A549 (cell line): ENCODE results near the gene PDZK1IP1. TPM values are rescaled to one million over a fixed set of nuclear protein-coding genes. Genes with fewer than 3 reads are reported as not detected.

Experiments used
- ATAC-seq, 2 experiments: fragments of 200-7000 bp in 1 of 2; fragments of >200 bp in 1 of 2; cut with Nextera tagmentation in 1 of 2; cut with Tn5 transposase in 1 of 2; 3 replicates each; pipeline versions ENCODE4 v1.8.0 to v1.9.1; 2018 to 2020; ENCODE audit warnings: mild to moderate bottlenecking in 1 of 2, moderate library complexity in 1 of 2
- CTCF ChIA-PET: fragments of 300-600 bp; sonication (Branson Sonifier 250); formaldehyde crosslinking; extraction: SDS; loops from one replicate; lab custom pipeline; 2021; ENCODE audit warnings: antibody characterized with exemption, inconsistent platforms; lab: Yijun Ruan, JAX
- POLR2A ChIA-PET: fragments of 350-600 bp; formaldehyde crosslinking; extraction: SDS; loops from one replicate; lab custom pipeline; 2021; ENCODE audit warnings: antibody characterized with exemption, inconsistent platforms; lab: Yijun Ruan, JAX
- DNase-seq, 2 experiments: peaks; one replicate each; pipeline versions ENCODE4 v3.0.0 to v3.0.0-alpha.2; 2011 to 2016; ENCODE audit warnings: low read depth in 1 of 2, low spot score in 1 of 2
- FAIRE-seq: peaks from 2 replicates; lab custom pipeline; 2011; peaks lifted over from hg19 to GRCh38; lab: Jason Lieb, UNC
- H3K27ac ChIP-seq, 2 experiments: fragments of >200 bp; sonication (Bioruptor Twin); formaldehyde crosslinking; 3 replicates each; pipeline ENCODE4 v1.5.1; 2016 to 2017
- H3K4me1 ChIP-seq: fragments of >200 bp; sonication (Bioruptor Twin); formaldehyde crosslinking; 3 replicates; pipeline ENCODE4 v1.6.1; 2016
- H3K4me2 ChIP-seq: fragments of >200 bp; sonication (Bioruptor Twin); formaldehyde crosslinking; 3 replicates; pipeline ENCODE4 v1.6.1; 2016
- H3K4me3 ChIP-seq: fragments of >200 bp; sonication (Bioruptor Twin); formaldehyde crosslinking; 3 replicates; pipeline ENCODE4 v1.5.1; 2016
- H3K9me3 ChIP-seq: fragments of >200 bp; sonication (Bioruptor Twin); formaldehyde crosslinking; 3 replicates; pipeline ENCODE4 v1.6.1; 2016
- ATOH8 ChIP-seq: fragments of 250-450 bp; sonication (Bioruptor Pico); IDR thresholded peaks from 2 replicates; pipeline ENCODE4 v1.5.0; 2020; ENCODE audit warnings: low read depth, mild to moderate bottlenecking, moderate library complexity
- BHLHE40 ChIP-seq: IDR thresholded peaks from 2 replicates; pipeline ENCODE4 v1.6.1; 2012; ENCODE audit warnings: low read depth, low read length, inconsistent platforms
- CHD4 ChIP-seq: fragments of 200-600 bp; sonication (generic); IDR thresholded peaks from 2 replicates; pipeline ENCODE4 v1.6.1; 2016; ENCODE audit warnings: antibody characterized with exemption, mild to moderate bottlenecking, borderline replicate concordance
- EHF ChIP-seq: fragments of 250-450 bp; sonication (Bioruptor Pico); IDR thresholded peaks from 2 replicates; pipeline ENCODE4 v1.5.0; 2020; ENCODE audit warnings: mild to moderate bottlenecking
- ESRRA ChIP-seq: fragments of 150-350 bp; IDR thresholded peaks from 2 replicates; pipeline ENCODE4 v1.6.1; 2014; ENCODE audit warnings: mild to moderate bottlenecking, low read length, borderline replicate concordance
- FOSL2 ChIP-seq, 2 experiments: fragments of 450-650 bp in 1 of 2; fragments of >200 bp in 1 of 2; sonication (Bioruptor Twin) in 1 of 2; formaldehyde crosslinking; IDR thresholded peaks; 2 replicates each; pipeline versions ENCODE4 v1.5.0 to v1.6.1; 2016 to 2020; ENCODE audit warnings: mild to moderate bottlenecking in 1 of 2, moderate library complexity in 1 of 2
- FOXS1 ChIP-seq: fragments of 250-450 bp; sonication (Bioruptor Pico); IDR thresholded peaks from 2 replicates; pipeline ENCODE4 v1.5.0; 2020; ENCODE audit warnings: mild to moderate bottlenecking, moderate library complexity
- GATA3 ChIP-seq: IDR thresholded peaks from 2 replicates; pipeline ENCODE4 v1.6.1; 2012; ENCODE audit warnings: borderline replicate concordance
- HMGXB4 ChIP-seq: fragments of 250-450 bp; sonication (Bioruptor Pico); IDR thresholded peaks from 2 replicates; pipeline ENCODE4 v1.5.0; 2021; ENCODE audit warnings: mild to moderate bottlenecking, moderate library complexity, borderline replicate concordance
- HOXA7 ChIP-seq: fragments of 250-450 bp; sonication (Bioruptor Pico); IDR thresholded peaks from 2 replicates; pipeline ENCODE4 v1.5.0; 2020; ENCODE audit warnings: mild to moderate bottlenecking, moderate library complexity
- HOXB13 ChIP-seq: fragments of 250-450 bp; sonication (Bioruptor Pico); IDR thresholded peaks from 2 replicates; pipeline ENCODE4 v1.5.0; 2020; ENCODE audit warnings: low read depth, mild to moderate bottlenecking, moderate library complexity
- JUN ChIP-seq, 2 experiments: fragments of >200 bp; sonication (Bioruptor Twin); formaldehyde crosslinking; IDR thresholded peaks; 2 replicates in 1 of 2; 3 replicates in 1 of 2; pipeline ENCODE4 v1.6.1; 2016 to 2017
- KDM1A ChIP-seq: fragments of 200-600 bp; sonication (generic); IDR thresholded peaks from 2 replicates; pipeline ENCODE4 v1.6.1; 2016; ENCODE audit warnings: low read depth, mild to moderate bottlenecking
- KDM5A ChIP-seq: fragments of 200-600 bp; sonication (generic); IDR thresholded peaks from 2 replicates; pipeline ENCODE4 v1.6.1; 2016; ENCODE audit warnings: antibody characterized with exemption, mild to moderate bottlenecking
- MAFK ChIP-seq: fragments of 450-650 bp; IDR thresholded peaks from 2 replicates; pipeline ENCODE4 v1.6.1; 2014; ENCODE audit not compliant: partially characterized antibody
- MAX ChIP-seq: IDR thresholded peaks from 2 replicates; pipeline ENCODE4 v1.6.1; 2012
- MAZ ChIP-seq: fragments of 150-350 bp; IDR thresholded peaks from 2 replicates; pipeline ENCODE4 v1.6.1; 2014; ENCODE audit warnings: antibody characterized with exemption, low read depth, low read length, borderline replicate concordance
- NFE2L2 ChIP-seq: fragments of 150-350 bp; conservative IDR thresholded peaks from 2 replicates; pipeline ENCODE4 v1.6.1; 2014; ENCODE audit warnings: low read length
- NPAS2 ChIP-seq: fragments of 250-450 bp; sonication (Bioruptor Pico); IDR thresholded peaks from 2 replicates; pipeline ENCODE4 v1.8.0; 2022; ENCODE audit warnings: mild to moderate bottlenecking, moderate library complexity, borderline replicate concordance
- NR3C1 ChIP-seq: fragments of >200 bp; sonication (Bioruptor Twin); formaldehyde crosslinking; IDR thresholded peaks from 3 replicates; pipeline ENCODE4 v1.6.1; 2017
- RAD21 ChIP-seq, 2 experiments: fragments of >200 bp in 1 of 2; sonication (Bioruptor Twin) in 1 of 2; formaldehyde crosslinking in 1 of 2; IDR thresholded peaks in 1 of 2; conservative IDR thresholded peaks in 1 of 2; 2 replicates in 1 of 2; 3 replicates in 1 of 2; pipeline ENCODE4 v1.6.1; 2012 to 2018; ENCODE audit warnings: inconsistent platforms in 1 of 2
- RNF2 ChIP-seq: fragments of 200-600 bp; sonication (generic); IDR thresholded peaks from 2 replicates; pipeline ENCODE4 v1.6.1; 2016; ENCODE audit warnings: low read depth, mild to moderate bottlenecking, antibody characterized with exemption, moderate library complexity, borderline replicate concordance
- SMC3 ChIP-seq: fragments of >200 bp; sonication (Bioruptor Twin); formaldehyde crosslinking; IDR thresholded peaks from 3 replicates; pipeline ENCODE4 v1.6.1; 2018; ENCODE audit warnings: inconsistent platforms
- TFCP2L1 ChIP-seq: fragments of 250-450 bp; sonication (Bioruptor Pico); IDR thresholded peaks from 2 replicates; pipeline ENCODE4 v1.5.0; 2021; ENCODE audit warnings: mild to moderate bottlenecking
- ZC3H11A ChIP-seq: fragments of 450-650 bp; IDR thresholded peaks from 2 replicates; pipeline ENCODE4 v1.6.1; 2014; ENCODE audit warnings: antibody characterized with exemption, mild to moderate bottlenecking
- WGBS: methylation state at CpG from one replicate; pipeline ENCODE4 v1.1.6; 2017; ENCODE audit errors: missing lambda C conversion rate; 5-methylcytosine and 5-hydroxymethylcytosine counted together
- polyA minus RNA-seq: library from RNA; depleted of rRNA, polyadenylated mRNA; stranded (reverse); fragments of >200 nt; gene quantifications from 2 replicates; pipeline ENCODE4 v1.2.3, GENCODE V29; 2011; rRNA and poly(A)+ RNA removed
- polyA plus RNA-seq, 4 experiments: library from polyadenylated mRNA; depleted of rRNA in 3 of 4; stranded (reverse); fragments of >200 nt; fragmentation: RNase III in 1 of 4; extraction: RNeasy Plus Mini Kit Qiagen cat#74134 plus additional on column Dnase treatment in 1 of 4; gene quantifications; 2 replicates in 3 of 4; 3 replicates in 1 of 4; pipeline ENCODE4 v1.2.3, GENCODE V29; 2011 to 2017

Gene PDZK1IP1
- polyA plus RNA-seq (2011; rRNA removed) (2.2 and 2.3 TPM in 2 replicates), polyA plus RNA-seq (2017; fragmentation: RNase III; extraction: RNeasy Plus Mini Kit Qiagen cat#74134 plus additional on column Dnase treatment) (6.4 to 9.4 TPM (median 6.9 TPM) in 3 replicates), polyA minus RNA-seq (0.50 and 0.97 TPM in 2 replicates)
- 10.0 and 10.5 TPM in 2 replicates for polyA plus RNA-seq (2012; cell fraction: cytosol; rRNA removed)
- 9.0 and 9.2 TPM in 2 replicates for polyA plus RNA-seq (2012; cell fraction: nucleus; rRNA removed)

GRCh38 chr1:47189844-47190508, at the start of gene PDZK1IP1:
Gene PDZK1IP1 (minus strand): TSS chr1:47190036. CDS start chr1:47189932, 104 bp downstream.
- peak; percentile 16; the same call in 1 of the 2 replicates for TF ChIP-seq ATOH8 (CRISPR knock-in tag)
- no peak for TF ChIP-seq RNF2
- TF ChIP-seq MAX, result peak; percentile 48; the same call in 1 of the 2 replicates
- TF ChIP-seq, all 56 proteins: peak for 2
- ChIA-PET POLR2A (interaction anchor here (0.5 to 0.7 kb wide), 2 partner anchors 11 to 136 kb away, joined by 4 to 5 read pairs; no protein-coding TSS in a partner anchor), CTCF (interaction anchor here (1.1 to 10.5 kb wide), 4 partner anchors 13 to 536 kb away, joined by 3 to 142 read pairs (median 39); no protein-coding TSS in a partner anchor)
- peak; percentile 55 to 67 for DNase-seq
- H3K27ac ChIP-seq, result peak within 1 kb of the TSS; percentile 85 to 92
- peak; percentile 32 to 59 for ATAC-seq
- no peaks in the 10 kb centered on the region for H3K9me3 ChIP-seq
- H3K4me2 ChIP-seq, result peak within 1 kb of the TSS; percentile 90
- no peak within 1 kb of the TSS for H3K4me3 ChIP-seq
- no peak for FAIRE-seq
- 29% methylated on average over 14 of the region's 16 CpGs for WGBS
- H3K4me1 ChIP-seq, result peaks cover 39% of the 10 kb centered on the region

- POLR2A ChIA-PET, result no interaction called here
- Histone ChIP-seq H3K4me2 (no peak overlapping the region), H3K27ac (no peak overlapping the region), H3K9me3 (no peaks in the 10 kb centered on the region)
- TF ChIP-seq FOXS1 (no peak), MAFK (no peak), ZC3H11A (no peak), TFCP2L1 (CRISPR knock-in tag) (no peak), KDM1A (no peak), NFE2L2 (no peak), ESRRA (no peak)
- TF ChIP-seq, all 56 proteins: peak for 0
- CTCF ChIA-PET, result interaction anchor here (0.9 to 1.5 kb wide), 2 partner anchors 33 to 46 kb away, joined by 3 to 4 read pairs; no protein-coding TSS in a partner anchor
- no peaks in the 10 kb centered on the region for H3K4me1 ChIP-seq
- ATAC-seq (no peak), FAIRE-seq (no peak), DNase-seq (no peak)
- H3K4me3 ChIP-seq, result no peak overlapping the region
- WGBS, result 54% methylated on average over 5 of the region's 5 CpGs
Observed at GRCh38 chr1:47238935-47239592, 49.2 kb upstream of the PDZK1IP1 start.

GRCh38 chr1:47235806-47236205, 46.0 kb upstream of the PDZK1IP1 start:
- ChIA-PET POLR2A (no interaction called here), CTCF (interaction anchor here (1.0 to 1.9 kb wide), 3 partner anchors 27 to 57 kb away, joined by 3 to 8 read pairs (median 4); no protein-coding TSS in a partner anchor)
- TF ChIP-seq GATA3, result no peak
- no peak for TF ChIP-seq KDM5A
- no peak for TF ChIP-seq ZC3H11A
- no peak for TF ChIP-seq MAZ
- TF ChIP-seq NPAS2 (CRISPR knock-in tag), result no peak
- TF ChIP-seq RNF2, result no peak
- no peak overlapping the region for H3K27ac ChIP-seq
- H3K4me3 ChIP-seq, result no peak overlapping the region
- DNase-seq (no peak), FAIRE-seq (no peak), ATAC-seq (no peak)
- H3K9me3 ChIP-seq, result no peaks in the 10 kb centered on the region
- H3K4me1 ChIP-seq, result peaks cover 8% of the 10 kb centered on the region; the same call in 1 of the 3 replicates
- no peak overlapping the region for H3K4me2 ChIP-seq
- 84% methylated on average over 4 of the region's 4 CpGs for WGBS

GRCh38 chr1:47235241-47235681, 45.4 kb upstream of the PDZK1IP1 start:
- DNase-seq, result no peak
- no peak for FAIRE-seq
- Histone ChIP-seq H3K4me2 (no peak overlapping the region), H3K4me3 (no peak overlapping the region), H3K27ac (no peak overlapping the region), H3K4me1 (peaks cover 8% of the 10 kb centered on the region; the same call in 1 of the 3 replicates), H3K9me3 (no peaks in the 10 kb centered on the region)
- CTCF ChIA-PET, result interaction anchor here (1.0 kb wide), 2 partner anchors 28 to 56 kb away, joined by 3 to 4 read pairs; no protein-coding TSS in a partner anchor
- ATAC-seq, result no peak
- POLR2A ChIA-PET, result no interaction called here
- WGBS, result 81% methylated on average over 14 of the region's 21 CpGs
- TF ChIP-seq FOSL2 (IDR thresholded peaks at IDR 0.05), result no peak
- TF ChIP-seq FOSL2 (CRISPR knock-in tag; IDR thresholded peaks at IDR 0.05), result no peak
- TF ChIP-seq CHD4, result no peak
- TF ChIP-seq NR3C1, result no peak
- no peak for TF ChIP-seq GATA3
- no peak for TF ChIP-seq MAFK
- TF ChIP-seq RAD21 (conservative IDR thresholded peaks at IDR 0.05 in 1 of 2, IDR thresholded peaks at IDR 0.05 in 1 of 2), result no peak
- TF ChIP-seq ZC3H11A, result no peak
- no peak for TF ChIP-seq JUN (IDR thresholded peaks at IDR 0.05)
- no peak for TF ChIP-seq HMGXB4 (CRISPR knock-in tag)
- no peak for TF ChIP-seq SMC3
- no peak for TF ChIP-seq HOXB13
- no peak for TF ChIP-seq BHLHE40
- TF ChIP-seq EHF (CRISPR knock-in tag), result no peak
- no peak for TF ChIP-seq HOXA7
